NT2/D1 (cell line): ENCODE data around the gene NOL3.

Experiments
- SUZ12 ChIP-seq: IDR thresholded peaks from 2 replicates; pipeline ENCODE4 v1.6.1; 2011; ENCODE audit not compliant: insufficient read length, insufficient read depth; ENCODE audit errors: extremely low read depth
- YY1 ChIP-seq: IDR thresholded peaks from 2 replicates; pipeline ENCODE4 v1.6.1; 2011; ENCODE audit not compliant: insufficient read length, insufficient read depth
- ZNF274 ChIP-seq: IDR thresholded peaks from 2 replicates; pipeline ENCODE4 v1.6.1; 2011; ENCODE audit warnings: mild to moderate bottlenecking, low read depth, low read length

DNA sequence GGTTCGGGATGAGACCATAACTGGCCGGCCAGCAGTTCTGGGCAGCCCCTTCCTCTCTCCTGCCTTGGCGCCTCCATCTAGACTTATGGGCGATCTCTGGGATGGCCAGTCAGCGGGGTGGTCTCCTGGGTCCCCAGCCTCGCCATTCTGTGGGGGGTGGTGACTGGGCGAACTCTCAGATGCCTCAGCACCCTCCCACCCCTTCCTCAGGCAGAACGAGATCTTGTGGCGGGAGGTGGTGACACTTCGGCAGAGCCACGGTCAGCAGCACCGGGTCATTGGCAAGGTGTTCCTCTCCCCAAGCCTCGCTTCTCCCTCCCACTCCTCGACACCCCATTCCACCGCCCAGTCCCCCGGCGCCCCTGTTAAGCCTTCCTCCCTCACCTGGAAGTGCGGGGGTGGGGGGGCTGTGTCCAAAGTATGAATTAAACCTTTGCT lies 4.2 kb upstream of the NOL3 start:
- TF ChIP-seq SUZ12 (no peak), ZNF274 (no peak), YY1 (no peak)
